GM23338 (cell line): Measurements from ENCODE around the gene ABO.

Experiments used
- TF ChIP-seq, protein P1 (sequence below), 2 experiments: fragments of 200-600 bp in 1 of 2; sonication (generic) in 1 of 2; conservative IDR thresholded peaks; 2 replicates each; pipeline versions ENCODE4 v1.5.1 to v1.6.1; 2016 to 2017; ENCODE audit warnings: antibody characterized with exemption in 2 of 2, low read depth in 2 of 2, mild to moderate bottlenecking in 2 of 2, moderate library complexity in 1 of 2
- TF ChIP-seq, protein P2 (sequence below): IDR thresholded peaks from one replicate; pipeline ENCODE4 v1.6.1; 2018; ENCODE audit warnings: antibody characterized with exemption; ENCODE audit not compliant: unreplicated experiment

DNA sequence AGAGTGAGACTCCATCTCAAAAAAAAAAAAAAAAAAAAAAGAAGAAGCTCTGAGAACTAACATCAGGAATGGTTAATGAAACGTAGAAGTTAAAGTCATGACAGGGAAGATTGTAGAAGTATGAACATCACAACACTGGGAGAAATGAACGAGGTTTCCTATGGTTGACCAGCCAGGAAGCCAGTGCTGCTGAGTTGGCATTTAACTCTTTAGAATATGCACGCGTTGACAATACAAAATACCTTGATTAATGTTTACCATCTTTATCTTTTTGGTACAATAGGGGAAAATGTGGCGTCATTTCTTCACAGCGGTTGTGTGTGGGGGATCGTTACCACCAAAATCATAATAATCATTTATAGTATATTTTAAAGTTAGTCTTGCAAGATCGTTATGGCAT is 32.0 kb downstream of the ABO start:
- TF ChIP-seq, protein P1, sequence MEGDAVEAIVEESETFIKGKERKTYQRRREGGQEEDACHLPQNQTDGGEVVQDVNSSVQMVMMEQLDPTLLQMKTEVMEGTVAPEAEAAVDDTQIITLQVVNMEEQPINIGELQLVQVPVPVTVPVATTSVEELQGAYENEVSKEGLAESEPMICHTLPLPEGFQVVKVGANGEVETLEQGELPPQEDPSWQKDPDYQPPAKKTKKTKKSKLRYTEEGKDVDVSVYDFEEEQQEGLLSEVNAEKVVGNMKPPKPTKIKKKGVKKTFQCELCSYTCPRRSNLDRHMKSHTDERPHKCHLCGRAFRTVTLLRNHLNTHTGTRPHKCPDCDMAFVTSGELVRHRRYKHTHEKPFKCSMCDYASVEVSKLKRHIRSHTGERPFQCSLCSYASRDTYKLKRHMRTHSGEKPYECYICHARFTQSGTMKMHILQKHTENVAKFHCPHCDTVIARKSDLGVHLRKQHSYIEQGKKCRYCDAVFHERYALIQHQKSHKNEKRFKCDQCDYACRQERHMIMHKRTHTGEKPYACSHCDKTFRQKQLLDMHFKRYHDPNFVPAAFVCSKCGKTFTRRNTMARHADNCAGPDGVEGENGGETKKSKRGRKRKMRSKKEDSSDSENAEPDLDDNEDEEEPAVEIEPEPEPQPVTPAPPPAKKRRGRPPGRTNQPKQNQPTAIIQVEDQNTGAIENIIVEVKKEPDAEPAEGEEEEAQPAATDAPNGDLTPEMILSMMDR (conservative IDR thresholded peaks at IDR 0.05; ENCODE audit: low read depth in 2 of 2): no peak
- TF ChIP-seq, protein P2, sequence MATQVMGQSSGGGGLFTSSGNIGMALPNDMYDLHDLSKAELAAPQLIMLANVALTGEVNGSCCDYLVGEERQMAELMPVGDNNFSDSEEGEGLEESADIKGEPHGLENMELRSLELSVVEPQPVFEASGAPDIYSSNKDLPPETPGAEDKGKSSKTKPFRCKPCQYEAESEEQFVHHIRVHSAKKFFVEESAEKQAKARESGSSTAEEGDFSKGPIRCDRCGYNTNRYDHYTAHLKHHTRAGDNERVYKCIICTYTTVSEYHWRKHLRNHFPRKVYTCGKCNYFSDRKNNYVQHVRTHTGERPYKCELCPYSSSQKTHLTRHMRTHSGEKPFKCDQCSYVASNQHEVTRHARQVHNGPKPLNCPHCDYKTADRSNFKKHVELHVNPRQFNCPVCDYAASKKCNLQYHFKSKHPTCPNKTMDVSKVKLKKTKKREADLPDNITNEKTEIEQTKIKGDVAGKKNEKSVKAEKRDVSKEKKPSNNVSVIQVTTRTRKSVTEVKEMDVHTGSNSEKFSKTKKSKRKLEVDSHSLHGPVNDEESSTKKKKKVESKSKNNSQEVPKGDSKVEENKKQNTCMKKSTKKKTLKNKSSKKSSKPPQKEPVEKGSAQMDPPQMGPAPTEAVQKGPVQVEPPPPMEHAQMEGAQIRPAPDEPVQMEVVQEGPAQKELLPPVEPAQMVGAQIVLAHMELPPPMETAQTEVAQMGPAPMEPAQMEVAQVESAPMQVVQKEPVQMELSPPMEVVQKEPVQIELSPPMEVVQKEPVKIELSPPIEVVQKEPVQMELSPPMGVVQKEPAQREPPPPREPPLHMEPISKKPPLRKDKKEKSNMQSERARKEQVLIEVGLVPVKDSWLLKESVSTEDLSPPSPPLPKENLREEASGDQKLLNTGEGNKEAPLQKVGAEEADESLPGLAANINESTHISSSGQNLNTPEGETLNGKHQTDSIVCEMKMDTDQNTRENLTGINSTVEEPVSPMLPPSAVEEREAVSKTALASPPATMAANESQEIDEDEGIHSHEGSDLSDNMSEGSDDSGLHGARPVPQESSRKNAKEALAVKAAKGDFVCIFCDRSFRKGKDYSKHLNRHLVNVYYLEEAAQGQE: no peak
